ENCODE measurements around the gene PLA2G5. TPM values are rescaled to one million over a fixed set of nuclear protein-coding genes. Genes with fewer than 3 reads are reported as not detected.

Gene PLA2G5
- total RNA-seq, 4 donors from 2014 or later: 0.78 to 4.0 TPM; not detected in 2

- no peak overlapping the region for H3K4me3 ChIP-seq (ENCODE audit: low read depth, poor library complexity, severe bottlenecking)
- intact Hi-C loops (cut with DNase I; ENCODE audit: low total_unique reads): no loop called here
- TF ChIP-seq CTCF (IDR thresholded peaks at IDR 0.05): no peak
- no peak for TF ChIP-seq POLR2A (IDR thresholded peaks at IDR 0.05)
- DNase-seq (ENCODE audit: low spot score in 2 of 2): no peak
- WGBS, 2 donors: 74 to 77% methylated on average over 20 of the region's 20 CpGs
Measured at GRCh38 chr1:20080441-20081352, 10.7 kb downstream of the PLA2G5 start.

- DNase-seq (ENCODE audit: low spot score in 2 of 2): no peak
Measured at GRCh38 chr1:20081353-20081810, 11.4 kb downstream of the PLA2G5 start.

GRCh38 chr1:20082772-20083171 is 12.8 kb downstream of the PLA2G5 start:
- no peak overlapping the region for H3K4me3 ChIP-seq (ENCODE audit: low read depth, poor library complexity, severe bottlenecking)
- 76 to 85% methylated on average over 2 of the region's 2 CpGs for WGBS, 2 donors
- TF ChIP-seq CTCF (IDR thresholded peaks at IDR 0.05) (no peak), POLR2A (IDR thresholded peaks at IDR 0.05) (no peak)
- intact Hi-C loops (cut with DNase I; ENCODE audit: low total_unique reads): no loop called here
- DNase-seq (ENCODE audit: low spot score in 2 of 2): no peak

More at GRCh38 chr1:20081353-20081810, 11.4 kb downstream of the PLA2G5 start:
- TF ChIP-seq CTCF (IDR thresholded peaks at IDR 0.05): no peak
- TF ChIP-seq POLR2A (IDR thresholded peaks at IDR 0.05): no peak
- intact Hi-C loops (cut with DNase I; ENCODE audit: low total_unique reads): no loop called here
- WGBS, 2 donors: 71 to 74% methylated on average over 8 of the region's 8 CpGs
- no peak overlapping the region for H3K4me3 ChIP-seq (ENCODE audit: low read depth, poor library complexity, severe bottlenecking)

- no peak overlapping the region for H3K4me3 ChIP-seq (ENCODE audit: low read depth, poor library complexity, severe bottlenecking)
- 91 to 92% methylated on average over 10 of the region's 10 CpGs for WGBS, 2 donors
- TF ChIP-seq POLR2A (IDR thresholded peaks at IDR 0.05) (no peak), CTCF (IDR thresholded peaks at IDR 0.05) (no peak)
- DNase-seq (ENCODE audit: low spot score in 2 of 2): no peak
- intact Hi-C loops (cut with DNase I; ENCODE audit: low total_unique reads): no loop called here
Measured at GRCh38 chr1:20083178-20083944, 13.4 kb downstream of the PLA2G5 start.

GRCh38 chr1:20086800-20087199 is 16.8 kb downstream of the PLA2G5 start:
- no peak overlapping the region for H3K4me3 ChIP-seq (ENCODE audit: low read depth, poor library complexity, severe bottlenecking)
- DNase-seq (ENCODE audit: low spot score in 2 of 2): no peak
- TF ChIP-seq CTCF (IDR thresholded peaks at IDR 0.05) (no peak), POLR2A (IDR thresholded peaks at IDR 0.05) (no peak)
- intact Hi-C loops (cut with DNase I; ENCODE audit: low total_unique reads): no loop called here
- 88 to 95% methylated on average over 1 of the region's 1 CpG for WGBS, 2 donors

All from lower leg skin (tissue), 4 donors.